ENCODE data around the gene THAP5. TPM values are rescaled to one million over a fixed set of nuclear protein-coding genes. Genes with fewer than 3 reads are reported as not detected.
"Not testable (repeated sequence)": the region's sequence is repeated elsewhere in the genome, so short reads cannot be mapped to it uniquely, and the experiment has no call there.

Gene THAP5
- total RNA-seq, 4 donors from 2014 or later: 22.5 to 36.0 (median 25.6) TPM

GRCh38 chr7:108548141-108548896 lies 21.2 kb downstream of the THAP5 start:
- H3K4me3 ChIP-seq; H3K4me1 ChIP-seq; in situ Hi-C loops (cut with MboI; ENCODE audit: low sequenced_read_pairs in 4 of 4); intact Hi-C loops (cut with DNase I; ENCODE audit: low total_unique reads); DNase-seq; H3K27me3 ChIP-seq; H3K36me3 ChIP-seq; H3K9me3 ChIP-seq; ATAC-seq; H3K27ac ChIP-seq: not testable (repeated sequence)

- no peak for ATAC-seq
- intact Hi-C loops (cut with DNase I; ENCODE audit: low total_unique reads): no loop called here
- DNase-seq: no peak
- Histone ChIP-seq H3K4me3 (no peak overlapping the region), H3K9me3 (no peaks in the 10 kb centered on the region), H3K27me3 (no peaks in the 10 kb centered on the region), H3K27ac (no peak overlapping the region), H3K36me3 (no peaks in the 10 kb centered on the region), H3K4me1 (no peaks in the 10 kb centered on the region)
- in situ Hi-C loops (cut with MboI; ENCODE audit: low sequenced_read_pairs in 4 of 4): no loop called here
- TF ChIP-seq, protein P1, sequence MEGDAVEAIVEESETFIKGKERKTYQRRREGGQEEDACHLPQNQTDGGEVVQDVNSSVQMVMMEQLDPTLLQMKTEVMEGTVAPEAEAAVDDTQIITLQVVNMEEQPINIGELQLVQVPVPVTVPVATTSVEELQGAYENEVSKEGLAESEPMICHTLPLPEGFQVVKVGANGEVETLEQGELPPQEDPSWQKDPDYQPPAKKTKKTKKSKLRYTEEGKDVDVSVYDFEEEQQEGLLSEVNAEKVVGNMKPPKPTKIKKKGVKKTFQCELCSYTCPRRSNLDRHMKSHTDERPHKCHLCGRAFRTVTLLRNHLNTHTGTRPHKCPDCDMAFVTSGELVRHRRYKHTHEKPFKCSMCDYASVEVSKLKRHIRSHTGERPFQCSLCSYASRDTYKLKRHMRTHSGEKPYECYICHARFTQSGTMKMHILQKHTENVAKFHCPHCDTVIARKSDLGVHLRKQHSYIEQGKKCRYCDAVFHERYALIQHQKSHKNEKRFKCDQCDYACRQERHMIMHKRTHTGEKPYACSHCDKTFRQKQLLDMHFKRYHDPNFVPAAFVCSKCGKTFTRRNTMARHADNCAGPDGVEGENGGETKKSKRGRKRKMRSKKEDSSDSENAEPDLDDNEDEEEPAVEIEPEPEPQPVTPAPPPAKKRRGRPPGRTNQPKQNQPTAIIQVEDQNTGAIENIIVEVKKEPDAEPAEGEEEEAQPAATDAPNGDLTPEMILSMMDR (IDR thresholded peaks at IDR 0.05 in 4 of 5, conservative IDR thresholded peaks at IDR 0.05 in 1 of 5): no peak
- TF ChIP-seq POLR2A (IDR thresholded peaks at IDR 0.05): no peak
Measured at GRCh38 chr7:108541478-108541877, 28.0 kb downstream of the THAP5 start.

DNA sequence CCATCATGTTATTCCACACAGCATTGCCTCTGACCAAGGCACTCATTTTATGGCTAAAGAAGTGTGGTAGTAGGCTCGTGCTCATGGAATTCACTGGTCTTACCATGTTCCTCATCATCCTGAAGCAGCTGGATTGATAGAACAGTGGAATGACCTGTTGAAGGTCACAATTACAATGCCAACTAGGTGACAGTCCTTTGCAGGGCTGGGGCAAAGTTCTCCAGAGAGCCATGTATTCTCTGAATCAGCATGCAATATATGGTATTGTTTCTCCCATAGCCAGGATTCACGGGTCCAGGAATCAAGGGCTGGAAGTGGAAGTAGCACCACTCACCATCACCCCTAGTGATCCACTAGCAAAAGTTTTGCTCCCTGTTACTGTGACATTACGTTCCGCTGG lies 30.8 kb downstream of the THAP5 start:
- H3K4me1 ChIP-seq; DNase-seq; in situ Hi-C loops (cut with MboI; ENCODE audit: low sequenced_read_pairs in 4 of 4); H3K4me3 ChIP-seq; intact Hi-C loops (cut with DNase I; ENCODE audit: low total_unique reads); ATAC-seq; H3K36me3 ChIP-seq; H3K27ac ChIP-seq; H3K9me3 ChIP-seq; H3K27me3 ChIP-seq: not testable (repeated sequence)

- ATAC-seq; H3K27ac ChIP-seq; DNase-seq; H3K27me3 ChIP-seq; H3K36me3 ChIP-seq; H3K4me1 ChIP-seq; H3K4me3 ChIP-seq; H3K9me3 ChIP-seq; in situ Hi-C loops (cut with MboI; ENCODE audit: low sequenced_read_pairs in 4 of 4); intact Hi-C loops (cut with DNase I; ENCODE audit: low total_unique reads): not testable (repeated sequence)
Measured at GRCh38 chr7:108538236-108538635, 31.3 kb downstream of the THAP5 start.

DNA sequence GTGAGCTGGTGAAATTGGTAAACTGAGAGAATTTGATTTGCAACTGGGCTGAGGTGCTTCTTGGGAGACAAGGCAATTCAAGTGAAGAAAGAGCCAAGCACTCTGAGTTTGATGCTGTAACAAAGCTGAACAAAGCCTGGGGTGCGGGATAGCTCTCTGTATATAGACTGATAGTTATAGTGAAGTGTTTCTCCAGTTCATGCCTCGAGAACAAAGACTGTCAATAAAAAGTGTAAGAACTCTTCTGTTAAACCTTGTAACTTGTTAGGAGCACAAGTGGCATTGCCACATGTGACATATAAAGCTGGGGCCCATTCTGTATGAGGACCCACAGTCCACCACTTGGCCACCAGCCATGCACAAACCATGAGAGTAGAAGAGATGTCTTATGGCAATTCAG lies 32.3 kb downstream of the THAP5 start:
- in situ Hi-C loops (cut with MboI; ENCODE audit: low sequenced_read_pairs in 4 of 4) (no loop called here), intact Hi-C loops (cut with DNase I; ENCODE audit: low total_unique reads) (no loop called here)
- TF ChIP-seq, protein P1 (IDR thresholded peaks at IDR 0.05 in 4 of 5, conservative IDR thresholded peaks at IDR 0.05 in 1 of 5): no peak
- TF ChIP-seq POLR2A (IDR thresholded peaks at IDR 0.05): no peak
- DNase-seq (no peak), ATAC-seq (no peak)
- H3K36me3 ChIP-seq: no peaks in the 10 kb centered on the region
- no peak overlapping the region for H3K27ac ChIP-seq
- no peaks in the 10 kb centered on the region for H3K4me1 ChIP-seq
- H3K4me3 ChIP-seq: no peak overlapping the region
- no peaks in the 10 kb centered on the region for H3K27me3 ChIP-seq
- H3K9me3 ChIP-seq: no peaks in the 10 kb centered on the region

DNA sequence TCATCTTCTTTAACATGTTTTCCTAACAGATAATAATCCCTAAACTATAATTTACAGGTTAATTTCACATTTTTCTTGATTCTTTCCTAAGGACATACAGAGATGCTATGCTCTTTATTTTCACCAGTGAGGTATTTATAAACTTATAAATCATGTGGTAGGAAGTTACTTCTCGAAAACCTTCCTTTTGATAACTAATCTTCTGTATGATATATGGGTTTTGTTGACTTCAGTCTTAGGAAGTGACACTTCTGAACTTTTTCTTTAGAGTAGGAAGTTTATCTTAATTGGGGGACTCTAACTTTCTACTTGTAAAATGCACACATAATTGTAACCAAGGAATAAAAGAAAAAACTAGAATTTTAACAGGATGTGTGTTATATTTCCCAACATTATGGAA lies 33.8 kb downstream of the THAP5 start:
- intact Hi-C loops (cut with DNase I; ENCODE audit: low total_unique reads): no loop called here
- H3K27ac ChIP-seq: no peak overlapping the region
- H3K36me3 ChIP-seq: no peaks in the 10 kb centered on the region
- TF ChIP-seq, protein P1 (IDR thresholded peaks at IDR 0.05 in 4 of 5, conservative IDR thresholded peaks at IDR 0.05 in 1 of 5): no peak
- TF ChIP-seq POLR2A (IDR thresholded peaks at IDR 0.05): no peak
- no peaks in the 10 kb centered on the region for H3K4me1 ChIP-seq
- no peak overlapping the region for H3K4me3 ChIP-seq
- in situ Hi-C loops (cut with MboI; ENCODE audit: low sequenced_read_pairs in 4 of 4): no loop called here
- DNase-seq (no peak), ATAC-seq (no peak)
- no peaks in the 10 kb centered on the region for H3K27me3 ChIP-seq
- no peaks in the 10 kb centered on the region for H3K9me3 ChIP-seq
